Cardiac muscle cell (in vitro differentiated cells and primary cell): ENCODE data around the gene MBD5. TPM values are rescaled to one million over a fixed set of nuclear protein-coding genes. Genes with fewer than 3 reads are reported as not detected.
"Not testable (repeated sequence)": the region's sequence is repeated elsewhere in the genome, so short reads cannot be mapped to it uniquely, and the experiment has no call there.

Experiments
- DNase-seq, 2 donors: peaks; one replicate each; pipeline versions ENCODE4 v3.0.0 to v3.0.0-alpha.2; 2010 to 2017; ENCODE audit warnings: low read depth in 1 of 2, low spot score in 1 of 2
- H3K27ac ChIP-seq: fragments of 200-600 bp; sonication (generic); 2 replicates; pipeline ENCODE4 v1.5.1; 2016
- H3K27me3 ChIP-seq: fragments of 200-600 bp; sonication (generic); 2 replicates; pipeline ENCODE4 v1.6.0; 2016; ENCODE audit warnings: control low read depth
- H3K36me3 ChIP-seq: fragments of 200-600 bp; sonication (generic); 2 replicates; pipeline ENCODE4 v1.5.1; 2016; ENCODE audit warnings: control low read depth
- H3K4me1 ChIP-seq: fragments of 200-600 bp; sonication (generic); 2 replicates; pipeline ENCODE4 v1.8.1; 2017; ENCODE audit warnings: low read depth, mild to moderate bottlenecking, mixed run types
- H3K4me3 ChIP-seq: fragments of 200-600 bp; sonication (generic); 2 replicates; pipeline ENCODE4 v1.5.1; 2016; ENCODE audit warnings: mild to moderate bottlenecking
- H3K9me3 ChIP-seq: fragments of 200-600 bp; sonication (generic); 2 replicates; pipeline ENCODE4 v1.5.1; 2017; ENCODE audit warnings: low read depth, mild to moderate bottlenecking, control low read depth
- CTCF ChIP-seq: IDR thresholded peaks from 2 replicates; pipeline ENCODE4 v1.5.1; 2012; ENCODE audit warnings: low read depth, mild to moderate bottlenecking, low read length
- polyA plus RNA-seq: library from polyadenylated mRNA; unstranded; fragments of >200 nt; fragmentation: Nextera tagmentation; extraction: Ambion mirVana; gene quantifications from 2 replicates; pipeline ENCODE4 v1.2.1, GENCODE V29; 2016
- total RNA-seq: library from RNA; depleted of rRNA; stranded (reverse); fragments of >200 nt; gene quantifications from 2 replicates; pipeline ENCODE4 v1.2.3, GENCODE V29; 2016

The MBD5 gene
- total and polyA plus RNA-seq, 2 experiments from 2014 or later: 44.5 to 45.6 TPM

- DNase-seq: no peak
- Histone ChIP-seq H3K36me3 (no peaks in the 10 kb centered on the region), H3K4me3 (no peak overlapping the region), H3K27ac (no peak overlapping the region), H3K4me1 (no peaks in the 10 kb centered on the region), H3K9me3 (no peaks in the 10 kb centered on the region), H3K27me3 (no peaks in the 10 kb centered on the region)
- no peak for TF ChIP-seq CTCF
These were observed 14.5 kb upstream of the MBD5 start for GRCh38 chr2:148006249-148007007.

- no peaks in the 10 kb centered on the region for H3K36me3 ChIP-seq
- H3K4me1 ChIP-seq: no peaks in the 10 kb centered on the region
- no peaks in the 10 kb centered on the region for H3K27me3 ChIP-seq
- H3K9me3 ChIP-seq: no peaks in the 10 kb centered on the region
- H3K4me3 ChIP-seq: no peak overlapping the region
- TF ChIP-seq CTCF: no peak
- no peak for DNase-seq
- H3K27ac ChIP-seq: no peak overlapping the region
These were observed 13.5 kb upstream of the MBD5 start for GRCh38 chr2:148007219-148007900.

- H3K4me1 ChIP-seq, H3K4me3 ChIP-seq, H3K27me3 ChIP-seq, H3K36me3 ChIP-seq, H3K9me3 ChIP-seq, DNase-seq, H3K27ac ChIP-seq: not testable (repeated sequence)
These were observed 12.5 kb upstream of the MBD5 start for GRCh38 chr2:148008411-148008810.

GRCh38 chr2:148013876-148014275, 7.0 kb upstream of the MBD5 start:
- no peak overlapping the region for H3K27ac ChIP-seq
- no peaks in the 10 kb centered on the region for H3K27me3 ChIP-seq
- TF ChIP-seq CTCF: no peak
- no peaks in the 10 kb centered on the region for H3K9me3 ChIP-seq
- peaks cover 11% of the 10 kb centered on the region for H3K4me1 ChIP-seq
- no peaks in the 10 kb centered on the region for H3K36me3 ChIP-seq
- DNase-seq: no peak
- no peak overlapping the region for H3K4me3 ChIP-seq

GRCh38 chr2:148014616-148015015, 6.3 kb upstream of the MBD5 start:
- H3K36me3 ChIP-seq: no peaks in the 10 kb centered on the region
- H3K4me3 ChIP-seq: no peak overlapping the region
- no peak for DNase-seq
- H3K27me3 ChIP-seq: no peaks in the 10 kb centered on the region
- TF ChIP-seq CTCF: no peak
- H3K4me1 ChIP-seq: peaks cover 18% of the 10 kb centered on the region
- no peak overlapping the region for H3K27ac ChIP-seq
- H3K9me3 ChIP-seq: no peaks in the 10 kb centered on the region
